A172 (cell line): ENCODE data around the gene LAMA4. TPM values are rescaled to one million over a fixed set of nuclear protein-coding genes. Genes with fewer than 3 reads are reported as not detected.

ENCODE experiments used
- DNase-seq: peaks from one replicate; pipeline ENCODE4 v3.0.0-alpha.2; 2015; ENCODE audit warnings: low spot score
- total RNA-seq: library from RNA; depleted of rRNA; stranded (reverse); fragments of >200 nt; shearing (Covaris generic); gene quantifications from 2 replicates; pipeline ENCODE4 v1.2.3, GENCODE V29; 2014

Gene LAMA4
- total RNA-seq, 1 experiment from 2014 or later: 7.4 TPM

DNA sequence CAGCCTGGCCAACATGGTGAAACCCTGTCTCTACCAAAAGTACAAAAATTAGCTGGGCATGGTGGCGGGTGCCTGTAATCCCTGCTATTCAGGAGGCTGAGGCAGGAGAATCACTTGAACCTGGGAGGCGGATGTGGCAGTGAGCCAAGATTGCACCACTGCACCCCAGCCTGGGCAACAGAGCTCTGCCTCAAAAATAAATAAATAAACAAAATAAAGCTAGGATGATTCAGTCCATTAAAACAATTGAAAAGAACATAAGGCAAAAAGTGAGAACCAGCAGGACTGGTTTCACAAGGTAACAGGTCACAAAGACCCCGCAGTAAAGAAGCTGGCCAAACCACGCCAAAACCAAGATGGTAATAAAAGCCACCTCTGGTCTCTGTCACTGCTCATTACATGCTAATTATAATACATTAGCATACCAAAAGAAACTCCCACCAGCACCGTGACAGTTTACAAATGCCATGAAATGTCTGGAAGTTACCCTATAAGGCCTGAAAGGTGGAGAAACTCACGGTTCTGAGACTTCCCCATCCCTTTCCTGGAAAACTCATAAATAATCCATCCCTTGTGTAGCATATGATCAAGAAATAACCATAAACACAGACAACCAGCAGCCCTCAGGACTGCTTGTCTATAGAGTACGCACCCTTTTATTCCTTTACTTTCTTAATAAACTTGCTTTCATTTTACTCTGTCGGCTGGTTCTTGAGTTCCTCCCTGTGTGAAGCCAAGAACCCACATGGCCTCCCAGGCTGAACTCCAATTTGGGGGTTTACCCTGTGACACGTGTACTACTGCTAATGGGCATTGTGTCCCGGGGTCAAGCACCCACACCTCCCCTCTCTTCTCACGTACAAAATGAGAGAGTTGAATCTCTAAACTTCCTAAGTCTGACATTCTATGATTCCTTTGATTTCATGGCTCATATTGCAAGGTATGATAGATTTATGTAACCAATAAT is 10.2 kb downstream of the LAMA4 start:
- DNase-seq: no peak

DNA sequence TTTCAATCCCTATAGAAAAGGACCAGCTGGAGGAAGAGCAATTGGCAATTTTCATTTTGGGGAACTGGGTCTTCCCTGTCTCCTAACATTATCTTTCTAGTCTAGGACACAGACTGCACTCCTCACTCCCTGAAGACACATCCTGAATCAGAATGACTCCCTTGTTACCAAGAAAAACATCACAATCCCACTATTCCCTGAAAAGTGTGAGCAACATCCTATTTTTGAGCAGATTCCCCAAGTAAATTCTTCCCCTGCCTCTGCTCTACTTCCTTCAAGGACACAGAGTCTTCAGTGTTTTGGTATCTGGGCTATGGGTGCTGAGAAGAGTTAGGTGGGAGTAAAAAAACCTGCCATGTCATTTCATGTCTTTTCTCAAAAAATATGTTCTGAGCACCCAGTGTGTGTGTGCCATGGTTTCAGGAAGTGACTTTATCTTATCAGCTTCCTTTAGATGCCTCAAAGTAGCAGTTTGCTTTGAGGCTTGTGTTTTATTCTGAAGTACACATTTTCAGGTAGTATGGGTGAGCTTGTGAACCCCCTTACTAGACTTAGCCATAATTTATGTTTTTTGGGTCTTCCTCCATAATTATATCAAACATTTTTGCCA is 12.4 kb downstream of the LAMA4 start:
- no peak for DNase-seq

DNA sequence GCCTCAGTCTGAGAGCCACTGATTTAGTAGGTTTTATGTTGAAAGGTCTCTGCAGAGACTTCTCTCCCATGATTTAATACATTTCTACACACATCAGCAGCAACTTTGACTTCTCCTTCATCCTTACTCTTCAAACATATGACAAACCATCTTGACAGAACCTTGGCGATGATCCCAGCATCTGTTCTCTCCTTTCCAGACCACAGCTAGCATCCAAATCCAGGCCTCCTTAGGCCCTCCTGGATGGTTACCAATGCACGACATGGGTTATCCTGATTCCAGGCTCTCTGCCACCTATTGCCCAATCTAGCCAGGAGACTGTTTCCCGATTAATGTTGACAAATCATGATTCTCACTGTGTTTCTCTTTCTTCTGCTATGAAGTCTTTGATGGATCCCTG is 16.8 kb downstream of the LAMA4 start:
- no peak for DNase-seq

DNA sequence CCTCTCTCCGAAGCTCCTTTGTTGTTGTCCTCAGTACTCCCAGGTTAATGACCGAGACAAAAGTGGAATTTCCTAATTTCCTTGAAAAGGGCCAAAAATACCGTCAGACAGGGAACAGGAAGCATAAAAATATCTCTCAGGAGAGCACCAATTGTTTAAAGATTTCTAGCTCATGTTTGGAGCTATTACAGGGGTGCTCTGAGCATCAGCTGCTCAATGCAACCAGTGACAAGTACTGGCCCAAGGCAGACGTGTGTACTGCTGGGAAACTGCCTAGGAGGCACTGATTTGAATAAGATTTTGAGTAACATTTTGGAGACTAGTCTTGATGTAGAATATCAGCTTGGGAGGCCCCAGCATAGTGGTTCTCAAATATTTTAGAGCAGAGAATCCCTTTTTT is 17.3 kb downstream of the LAMA4 start:
- DNase-seq: no peak

GRCh38 chr6:112235956-112236355 is 18.4 kb downstream of the LAMA4 start:
- no peak for DNase-seq

DNA sequence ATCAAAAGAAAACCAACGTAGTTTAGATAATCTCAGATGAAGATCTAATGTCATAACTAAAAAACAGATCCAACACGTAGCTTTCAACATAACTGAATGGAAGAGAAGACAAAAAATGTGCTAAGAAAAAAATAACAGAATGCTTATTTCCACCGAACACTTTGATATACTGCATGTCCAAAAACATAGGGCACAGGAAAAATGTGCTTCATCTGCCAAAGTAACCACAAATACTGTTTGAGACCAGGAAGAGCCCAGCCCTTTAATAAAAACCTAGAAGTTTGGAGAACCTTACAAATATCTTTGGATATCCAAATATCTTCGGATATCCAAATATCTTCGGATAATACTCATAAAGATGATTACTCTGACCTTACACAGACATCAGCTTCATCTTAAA is 19.8 kb downstream of the LAMA4 start:
- DNase-seq: no peak

GRCh38 chr6:112233847-112234246 is 20.5 kb downstream of the LAMA4 start:
- peak; percentile 46 for DNase-seq

GRCh38 chr6:112232845-112233256 is 21.5 kb downstream of the LAMA4 start:
- peak; percentile 41 for DNase-seq

DNA sequence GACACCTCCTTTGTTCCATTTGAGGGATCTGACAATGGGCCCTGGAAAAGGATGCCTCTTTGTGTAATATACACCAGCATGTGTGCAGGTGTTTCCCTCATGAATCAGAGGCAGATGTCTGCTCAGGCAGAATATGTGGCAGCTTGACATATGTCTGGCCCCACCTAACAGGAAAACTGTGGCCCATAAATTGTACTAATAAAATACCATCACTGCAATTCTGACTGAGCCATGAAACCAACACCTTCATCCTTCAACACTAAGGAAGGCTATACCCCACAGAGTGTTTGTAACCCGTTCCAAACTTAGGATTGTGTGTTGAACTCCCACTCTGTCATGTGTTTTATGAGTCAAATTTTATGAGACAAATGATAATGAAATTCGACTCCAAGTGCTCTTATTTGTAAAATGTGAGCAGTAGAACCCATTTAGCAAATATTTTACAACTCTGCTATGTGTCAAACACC is 22.7 kb downstream of the LAMA4 start:
- DNase-seq: peak; percentile 82

- no peak for DNase-seq
Observed at GRCh38 chr6:112231164-112231563, 23.2 kb downstream of the LAMA4 start.

GRCh38 chr6:112228480-112229332 is 25.7 kb downstream of the LAMA4 start:
- DNase-seq: no peak

GRCh38 chr6:112227992-112228391 is 26.4 kb downstream of the LAMA4 start:
- DNase-seq: no peak

GRCh38 chr6:112227411-112227810 is 27.0 kb downstream of the LAMA4 start:
- no peak for DNase-seq

- no peak for DNase-seq
Observed at GRCh38 chr6:112225691-112226090, 28.7 kb downstream of the LAMA4 start.

DNA sequence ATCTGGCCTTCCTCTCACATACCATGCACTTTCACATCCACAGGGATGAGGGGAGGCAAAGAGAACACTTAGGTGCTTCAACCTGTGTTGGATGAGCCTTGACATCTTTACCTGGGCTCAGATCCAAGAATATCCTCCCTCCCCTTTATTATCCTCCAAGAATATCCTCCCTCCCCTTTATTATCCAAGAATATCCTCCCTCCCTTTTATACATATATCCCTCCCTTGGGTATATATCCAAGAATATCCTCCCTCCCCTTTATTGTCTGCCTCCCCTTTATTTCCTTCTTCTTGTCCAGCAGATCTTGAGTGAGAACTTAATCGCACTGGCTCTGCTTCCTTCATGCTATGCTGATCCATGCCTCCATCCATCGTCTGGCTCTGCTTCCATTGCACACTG is 30.3 kb downstream of the LAMA4 start:
- no peak for DNase-seq

GRCh38 chr6:112223070-112223861 is 31.1 kb downstream of the LAMA4 start:
- DNase-seq: no peak

GRCh38 chr6:112221981-112222852 is 32.1 kb downstream of the LAMA4 start:
- DNase-seq: peak; percentile 48

- no peak for DNase-seq
Observed at GRCh38 chr6:112221561-112221960, 32.8 kb downstream of the LAMA4 start.

DNA sequence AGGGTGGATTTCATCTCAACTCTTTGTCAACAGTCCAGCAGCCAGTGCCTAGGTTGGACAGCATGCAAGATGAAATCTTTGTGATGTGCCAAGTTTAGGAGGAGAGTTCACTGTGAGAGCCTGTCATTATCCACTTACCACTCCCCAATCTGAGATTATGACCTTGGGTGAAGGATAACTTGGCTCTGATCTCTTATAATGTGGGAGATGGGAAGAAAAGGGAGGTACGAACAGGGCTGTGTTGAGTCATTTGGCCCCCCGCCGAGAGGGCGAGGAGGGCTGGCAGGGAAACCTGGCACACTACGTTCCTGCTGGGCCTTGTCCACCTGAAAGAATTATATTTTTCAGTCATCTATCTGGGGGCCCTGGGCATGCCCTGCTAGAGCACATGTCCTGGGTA is 35.8 kb downstream of the LAMA4 start:
- DNase-seq: peak; percentile 70
